HFF-Myc (cell line): ENCODE data around the gene UBASH3A.

ENCODE experiments used
- DNase-seq: peaks from one replicate; pipeline ENCODE4 v3.0.0-alpha.2; 2011; ENCODE audit warnings: low read depth; ENCODE audit errors: extremely low read depth
- H3K4me3 ChIP-seq: replicated peaks from 2 replicates; pipeline ENCODE4 v1.5.1; 2011; ENCODE audit warnings: low read depth, mild to moderate bottlenecking, control low read depth, low read length
- TF ChIP-seq, protein P1 (sequence below): IDR thresholded peaks from 2 replicates; pipeline ENCODE4 v1.5.1; 2012; ENCODE audit warnings: mild to moderate bottlenecking, low read depth, low read length, control low read depth; ENCODE audit errors: missing control alignments

Gene UBASH3A

DNA sequence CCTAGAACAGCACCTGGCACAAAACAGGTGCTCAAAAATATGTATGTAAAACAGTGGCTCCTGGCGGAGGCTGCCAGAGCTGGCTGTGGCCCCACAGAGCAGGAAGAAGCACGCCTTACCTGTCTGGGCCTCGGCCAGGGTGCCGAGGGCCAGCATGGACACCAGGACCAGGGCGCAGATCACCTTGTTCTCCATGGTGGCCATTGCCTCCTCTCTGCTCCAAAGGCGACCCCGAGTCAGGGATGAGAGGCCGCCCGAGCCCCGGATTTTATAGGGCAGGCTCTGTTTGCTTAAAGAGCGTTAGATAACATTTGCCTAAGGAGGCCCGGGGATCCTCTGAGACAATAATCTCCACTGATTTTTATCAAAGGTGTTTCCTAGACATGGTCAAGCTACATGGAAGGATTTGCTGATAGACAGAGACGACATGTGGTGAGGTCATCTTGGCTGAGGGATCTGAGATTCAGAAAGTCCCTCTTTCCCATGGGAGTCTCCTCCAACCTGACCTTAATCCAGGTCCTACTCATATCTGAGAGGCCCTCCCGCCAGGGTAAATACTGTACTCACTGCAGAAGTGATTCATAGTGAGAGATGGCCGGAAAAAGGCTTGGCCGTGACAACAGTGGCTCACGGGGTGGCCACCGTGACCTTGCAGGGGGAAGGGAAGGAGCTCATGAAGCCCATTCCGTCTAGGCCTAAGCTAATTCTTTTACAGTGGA is 37.3 kb upstream of the UBASH3A start, which contains the start of gene TFF1:
TSS of gene TFF1 (minus strand) at position 244 of the 719 bp plus-strand sequence. CDS start at position 204, 40 bp downstream.
- DNase-seq = no peak
- TF ChIP-seq, protein P1, sequence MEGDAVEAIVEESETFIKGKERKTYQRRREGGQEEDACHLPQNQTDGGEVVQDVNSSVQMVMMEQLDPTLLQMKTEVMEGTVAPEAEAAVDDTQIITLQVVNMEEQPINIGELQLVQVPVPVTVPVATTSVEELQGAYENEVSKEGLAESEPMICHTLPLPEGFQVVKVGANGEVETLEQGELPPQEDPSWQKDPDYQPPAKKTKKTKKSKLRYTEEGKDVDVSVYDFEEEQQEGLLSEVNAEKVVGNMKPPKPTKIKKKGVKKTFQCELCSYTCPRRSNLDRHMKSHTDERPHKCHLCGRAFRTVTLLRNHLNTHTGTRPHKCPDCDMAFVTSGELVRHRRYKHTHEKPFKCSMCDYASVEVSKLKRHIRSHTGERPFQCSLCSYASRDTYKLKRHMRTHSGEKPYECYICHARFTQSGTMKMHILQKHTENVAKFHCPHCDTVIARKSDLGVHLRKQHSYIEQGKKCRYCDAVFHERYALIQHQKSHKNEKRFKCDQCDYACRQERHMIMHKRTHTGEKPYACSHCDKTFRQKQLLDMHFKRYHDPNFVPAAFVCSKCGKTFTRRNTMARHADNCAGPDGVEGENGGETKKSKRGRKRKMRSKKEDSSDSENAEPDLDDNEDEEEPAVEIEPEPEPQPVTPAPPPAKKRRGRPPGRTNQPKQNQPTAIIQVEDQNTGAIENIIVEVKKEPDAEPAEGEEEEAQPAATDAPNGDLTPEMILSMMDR = no peak

DNA sequence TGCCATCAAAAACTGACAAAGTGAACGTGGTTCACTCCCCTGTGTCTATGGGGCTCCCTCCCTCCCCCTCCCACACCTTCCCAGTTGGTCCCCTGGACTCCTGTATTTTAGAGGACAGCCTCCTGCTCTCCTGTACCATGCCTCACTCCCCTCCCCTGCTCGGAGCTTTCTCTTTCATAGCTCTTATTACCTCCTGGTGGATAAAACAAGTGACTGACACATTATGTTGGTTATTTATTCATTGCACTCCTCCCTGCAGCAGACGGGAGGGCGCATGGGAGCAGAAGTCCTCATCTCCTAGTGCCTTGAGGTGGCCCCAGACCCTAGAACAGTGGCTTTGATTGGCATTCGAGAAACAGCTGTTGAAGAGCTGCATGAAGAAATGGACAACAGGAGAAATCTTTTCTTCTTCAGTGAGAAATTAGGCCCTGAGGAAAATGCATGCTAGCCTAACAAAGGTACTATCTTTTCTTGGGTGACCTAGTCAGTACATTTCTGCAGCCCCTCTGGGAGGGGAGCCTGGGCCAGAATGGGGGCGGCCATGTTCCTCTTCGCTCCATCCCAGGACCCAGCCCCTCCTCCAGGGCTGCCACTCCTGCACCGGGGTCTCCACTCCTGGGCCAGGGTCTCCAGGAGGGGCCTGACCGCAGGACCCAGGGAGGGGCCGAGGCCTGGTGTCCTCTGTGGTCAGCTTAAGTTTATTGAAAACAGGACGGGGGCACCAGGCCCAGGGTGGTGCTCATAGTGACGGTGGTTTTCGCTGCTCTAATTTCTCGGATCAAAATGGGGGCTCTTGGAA is 36.1 kb upstream of the UBASH3A start:
- no peak overlapping the region for H3K4me3 ChIP-seq
- TF ChIP-seq, protein P1 = no peak
- DNase-seq = no peak

More for the DNA sequence above, 37.3 kb upstream of the UBASH3A start, which contains the start of gene TFF1:
- no peak within 1 kb of the TSS for H3K4me3 ChIP-seq

DNA sequence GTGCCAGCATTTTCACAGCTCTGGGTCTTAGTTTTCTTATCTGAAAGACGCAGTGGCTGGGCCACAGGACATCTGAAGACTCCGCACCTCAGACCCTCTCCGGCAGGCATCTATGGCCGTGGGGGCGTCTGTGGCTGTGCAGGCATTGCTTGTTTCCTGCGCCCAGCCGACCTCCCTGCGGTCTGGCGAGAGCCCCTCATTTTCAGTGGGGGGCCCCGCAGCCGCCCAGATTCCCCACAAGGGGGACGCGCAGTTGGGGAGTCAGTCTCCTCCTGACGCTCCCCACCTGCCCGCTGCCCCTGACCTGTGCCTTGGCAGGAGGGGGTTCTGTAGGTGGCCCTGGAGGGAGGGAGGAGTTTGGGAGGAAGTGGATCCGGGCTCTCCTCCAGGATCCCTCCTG is 33.9 kb upstream of the UBASH3A start:
- TF ChIP-seq, protein P1 = no peak
- DNase-seq = no peak
- H3K4me3 ChIP-seq = no peak overlapping the region

DNA sequence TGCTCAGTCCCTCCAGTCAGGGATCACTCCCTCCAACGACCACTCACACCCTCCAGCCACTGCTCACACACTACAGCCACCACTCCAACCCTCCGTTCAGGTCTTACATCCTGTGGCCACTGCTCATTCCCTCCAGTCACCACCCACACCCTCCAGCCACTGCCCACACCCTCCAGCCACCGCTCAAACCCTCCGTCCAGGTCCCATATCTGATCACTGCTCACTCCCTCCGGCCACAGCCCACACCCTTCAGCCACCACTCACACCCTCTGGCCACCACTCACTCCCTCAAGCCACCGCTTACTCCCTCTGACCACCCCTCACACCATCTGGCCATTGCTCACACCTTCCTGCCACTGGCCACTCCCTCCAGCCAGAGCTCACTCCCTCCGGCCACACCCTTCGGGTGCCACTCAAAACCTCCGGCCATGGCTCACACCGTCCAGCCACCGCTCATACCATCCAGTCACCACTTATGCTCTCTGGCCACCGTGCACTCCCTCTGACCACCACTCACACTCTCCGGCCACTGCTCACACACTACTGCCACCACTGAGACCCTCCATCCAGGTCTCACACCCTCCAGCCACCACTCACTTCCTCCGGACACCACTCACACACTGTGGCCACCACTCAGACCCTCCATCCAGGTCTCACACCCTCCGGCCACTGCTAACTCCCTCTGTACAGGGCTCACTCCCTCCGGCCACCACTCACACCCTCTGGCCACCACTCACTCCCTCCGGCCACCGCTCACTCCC is 32.6 kb upstream of the UBASH3A start:
- TF ChIP-seq, protein P1 = no peak
- no peak overlapping the region for H3K4me3 ChIP-seq
- no peak for DNase-seq

DNA sequence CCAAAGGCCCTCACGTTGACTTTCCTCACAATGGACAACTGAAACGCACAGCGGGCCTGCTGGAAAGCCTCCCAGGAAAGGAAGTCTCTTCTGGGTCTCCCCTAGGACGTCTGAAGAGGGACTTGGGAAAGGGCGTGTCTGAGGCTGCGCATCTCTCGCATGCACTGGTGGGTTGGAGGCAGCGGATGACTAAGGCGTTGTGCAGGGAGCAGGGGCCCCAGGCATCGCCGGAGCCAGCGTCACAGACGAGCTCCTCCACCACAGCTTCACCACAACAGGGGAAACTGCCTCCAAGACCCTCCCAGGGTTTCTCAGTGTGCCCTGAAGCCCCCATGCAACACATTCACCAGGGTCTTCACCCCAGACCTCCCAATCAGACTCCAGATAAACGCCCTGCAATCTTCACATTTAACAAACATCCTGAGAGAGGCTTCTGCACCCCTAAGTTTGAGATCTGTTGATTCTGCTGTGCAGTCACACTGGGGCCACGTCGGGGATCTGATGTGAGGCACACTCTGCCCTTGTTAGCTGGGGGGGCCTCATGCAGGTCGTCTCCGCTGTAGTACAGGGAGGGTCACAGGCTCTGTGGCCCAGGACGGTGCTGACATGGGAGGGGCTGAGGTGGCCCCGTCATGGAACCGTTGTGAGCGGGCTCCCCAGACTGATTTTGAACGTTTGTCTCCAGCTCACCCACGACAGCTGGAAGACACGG is 30.4 kb upstream of the UBASH3A start:
- TF ChIP-seq, protein P1 = no peak
- no peak overlapping the region for H3K4me3 ChIP-seq
- DNase-seq = no peak

DNA sequence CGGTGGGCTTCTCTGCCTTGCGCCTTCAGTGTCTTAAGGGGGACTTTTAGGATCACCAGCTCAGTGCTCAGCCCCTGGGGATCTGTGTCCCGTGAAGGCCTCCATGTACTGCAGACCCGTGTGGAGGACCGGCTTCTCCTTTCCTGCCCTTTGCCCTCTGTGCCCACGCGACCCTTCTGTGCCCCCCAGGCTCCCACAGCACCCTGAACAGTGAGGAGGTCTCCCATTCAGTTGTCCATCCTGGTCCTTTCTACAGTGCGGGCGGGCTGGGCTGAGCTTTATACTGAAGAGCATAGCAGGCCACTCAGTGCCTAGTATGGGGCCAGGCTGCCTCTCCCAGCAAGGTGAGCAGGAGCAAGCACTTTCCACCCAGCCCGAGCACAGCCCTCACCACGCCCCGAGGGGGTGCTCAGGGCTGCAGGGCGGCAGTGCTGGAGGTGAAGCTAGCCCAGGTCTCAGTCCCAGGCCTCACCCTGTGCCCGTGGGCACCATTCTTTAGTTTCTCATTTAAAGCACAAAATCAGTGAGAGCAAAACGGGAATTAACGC is 29.7 kb upstream of the UBASH3A start:
- TF ChIP-seq, protein P1 = no peak

More for the DNA sequence above, 29.7 kb upstream of the UBASH3A start:
- DNase-seq = no peak
- no peak overlapping the region for H3K4me3 ChIP-seq
